Measurements from ENCODE around the gene PIEZO2.

DNA sequence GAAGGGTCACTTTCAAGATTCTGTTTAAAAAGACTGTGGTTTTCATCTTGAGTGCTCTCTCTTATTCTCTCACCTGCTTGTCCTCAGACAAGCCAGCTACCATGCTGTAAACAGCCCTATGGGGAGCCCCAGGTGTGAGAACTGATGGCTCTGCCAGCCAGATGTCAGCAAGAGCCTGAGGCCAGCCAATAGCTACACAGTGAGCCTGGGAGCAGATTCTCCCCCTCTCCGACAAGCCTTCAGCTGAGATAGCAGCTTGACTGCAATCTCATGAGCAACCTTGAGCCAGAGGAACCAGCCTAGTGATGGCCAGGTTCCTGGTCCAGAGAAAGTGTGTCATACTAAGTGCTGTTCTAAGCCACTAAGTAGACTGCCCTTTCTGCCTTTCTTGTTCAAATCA is 351.5 kb downstream of the PIEZO2 start:
- TF ChIP-seq, protein P1, sequence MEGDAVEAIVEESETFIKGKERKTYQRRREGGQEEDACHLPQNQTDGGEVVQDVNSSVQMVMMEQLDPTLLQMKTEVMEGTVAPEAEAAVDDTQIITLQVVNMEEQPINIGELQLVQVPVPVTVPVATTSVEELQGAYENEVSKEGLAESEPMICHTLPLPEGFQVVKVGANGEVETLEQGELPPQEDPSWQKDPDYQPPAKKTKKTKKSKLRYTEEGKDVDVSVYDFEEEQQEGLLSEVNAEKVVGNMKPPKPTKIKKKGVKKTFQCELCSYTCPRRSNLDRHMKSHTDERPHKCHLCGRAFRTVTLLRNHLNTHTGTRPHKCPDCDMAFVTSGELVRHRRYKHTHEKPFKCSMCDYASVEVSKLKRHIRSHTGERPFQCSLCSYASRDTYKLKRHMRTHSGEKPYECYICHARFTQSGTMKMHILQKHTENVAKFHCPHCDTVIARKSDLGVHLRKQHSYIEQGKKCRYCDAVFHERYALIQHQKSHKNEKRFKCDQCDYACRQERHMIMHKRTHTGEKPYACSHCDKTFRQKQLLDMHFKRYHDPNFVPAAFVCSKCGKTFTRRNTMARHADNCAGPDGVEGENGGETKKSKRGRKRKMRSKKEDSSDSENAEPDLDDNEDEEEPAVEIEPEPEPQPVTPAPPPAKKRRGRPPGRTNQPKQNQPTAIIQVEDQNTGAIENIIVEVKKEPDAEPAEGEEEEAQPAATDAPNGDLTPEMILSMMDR (IDR thresholded peaks at IDR 0.05), result no peak
- no peak for TF ChIP-seq TCF7L2 (IDR thresholded peaks at IDR 0.05; ENCODE audit: low read depth, low read length)
- no peak for TF ChIP-seq SIN3A (IDR thresholded peaks at IDR 0.05; ENCODE audit: borderline replicate concordance, insufficient read depth, low read depth, low read length)
- TF ChIP-seq, protein P2, sequence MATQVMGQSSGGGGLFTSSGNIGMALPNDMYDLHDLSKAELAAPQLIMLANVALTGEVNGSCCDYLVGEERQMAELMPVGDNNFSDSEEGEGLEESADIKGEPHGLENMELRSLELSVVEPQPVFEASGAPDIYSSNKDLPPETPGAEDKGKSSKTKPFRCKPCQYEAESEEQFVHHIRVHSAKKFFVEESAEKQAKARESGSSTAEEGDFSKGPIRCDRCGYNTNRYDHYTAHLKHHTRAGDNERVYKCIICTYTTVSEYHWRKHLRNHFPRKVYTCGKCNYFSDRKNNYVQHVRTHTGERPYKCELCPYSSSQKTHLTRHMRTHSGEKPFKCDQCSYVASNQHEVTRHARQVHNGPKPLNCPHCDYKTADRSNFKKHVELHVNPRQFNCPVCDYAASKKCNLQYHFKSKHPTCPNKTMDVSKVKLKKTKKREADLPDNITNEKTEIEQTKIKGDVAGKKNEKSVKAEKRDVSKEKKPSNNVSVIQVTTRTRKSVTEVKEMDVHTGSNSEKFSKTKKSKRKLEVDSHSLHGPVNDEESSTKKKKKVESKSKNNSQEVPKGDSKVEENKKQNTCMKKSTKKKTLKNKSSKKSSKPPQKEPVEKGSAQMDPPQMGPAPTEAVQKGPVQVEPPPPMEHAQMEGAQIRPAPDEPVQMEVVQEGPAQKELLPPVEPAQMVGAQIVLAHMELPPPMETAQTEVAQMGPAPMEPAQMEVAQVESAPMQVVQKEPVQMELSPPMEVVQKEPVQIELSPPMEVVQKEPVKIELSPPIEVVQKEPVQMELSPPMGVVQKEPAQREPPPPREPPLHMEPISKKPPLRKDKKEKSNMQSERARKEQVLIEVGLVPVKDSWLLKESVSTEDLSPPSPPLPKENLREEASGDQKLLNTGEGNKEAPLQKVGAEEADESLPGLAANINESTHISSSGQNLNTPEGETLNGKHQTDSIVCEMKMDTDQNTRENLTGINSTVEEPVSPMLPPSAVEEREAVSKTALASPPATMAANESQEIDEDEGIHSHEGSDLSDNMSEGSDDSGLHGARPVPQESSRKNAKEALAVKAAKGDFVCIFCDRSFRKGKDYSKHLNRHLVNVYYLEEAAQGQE (IDR thresholded peaks at IDR 0.05; ENCODE audit: insufficient read depth in 1 of 2, low read depth in 2 of 2, low read length in 1 of 2), result no peak
- no peak for TF ChIP-seq POLR2AphosphoS5 (IDR thresholded peaks at IDR 0.05; ENCODE audit: low read depth, low read length)

All from Panc1 (cell line).